A673 (cell line): ENCODE data around the gene KRTAP19-7. TPM values are rescaled to one million over a fixed set of nuclear protein-coding genes. Genes with fewer than 3 reads are reported as not detected.

ENCODE experiments used
- Bru-seq: library from RNA; stranded (reverse); fragments of 400-500 nt; gene quantifications from one replicate; lab custom pipeline; 2021; lab: Mats Ljungman, UMichigan
- BruChase-seq, 2 experiments: library from RNA; stranded (reverse); fragments of 400-500 nt; gene quantifications; one replicate each; lab custom pipeline; 2021; lab: Mats Ljungman, UMichigan
- BruUV-seq: library from RNA; stranded (reverse); fragments of 400-500 nt; replicated peaks from 2 replicates; lab custom pipeline; 2021; lab: Mats Ljungman, UMichigan
- CTCF ChIA-PET: fragments of 300-600 bp; sonication (Branson Sonifier 250); formaldehyde crosslinking; loops from one replicate; lab custom pipeline; 2022; ENCODE audit warnings: antibody characterized with exemption; lab: Charles Lee
- POLR2A ChIA-PET: fragments of 300-600 bp; sonication (Branson Sonifier 250); formaldehyde crosslinking; loops from one replicate; lab custom pipeline; 2022; ENCODE audit warnings: antibody characterized with exemption; ENCODE audit not compliant: low non-redundant PET; lab: Charles Lee
- DNase-seq: peaks from one replicate; pipeline ENCODE4 v3.0.0-alpha.2; 2015; ENCODE audit warnings: low spot score
- H3K27ac ChIP-seq: fragments of 200-600 bp; sonication (generic); 2 replicates; pipeline ENCODE4 v1.5.1; 2016; ENCODE audit warnings: mixed run types, low read depth, mild to moderate bottlenecking, mixed read lengths, antibody characterized with exemption, low read length; ENCODE audit not compliant: poor library complexity, severe bottlenecking
- H3K27me3 ChIP-seq: fragments of 200-600 bp; sonication (generic); replicated peaks from 2 replicates; pipeline ENCODE4 v1.6.1; 2017; ENCODE audit warnings: mixed run types, low read depth, mild to moderate bottlenecking, mixed read lengths, antibody characterized with exemption, low read length; ENCODE audit not compliant: insufficient read depth, poor library complexity
- H3K36me3 ChIP-seq: fragments of 200-600 bp; sonication (generic); 2 replicates; pipeline ENCODE4 v1.6.1; 2016; ENCODE audit warnings: mixed run types, mild to moderate bottlenecking, mixed read lengths, antibody characterized with exemption, low read length; ENCODE audit not compliant: insufficient read depth, poor library complexity, severe bottlenecking
- H3K4me1 ChIP-seq: fragments of 200-600 bp; sonication (generic); 2 replicates; pipeline ENCODE4 v1.6.1; 2017; ENCODE audit warnings: mixed run types, mild to moderate bottlenecking, mixed read lengths, antibody characterized with exemption, low read length; ENCODE audit not compliant: insufficient read depth, poor library complexity, severe bottlenecking
- H3K4me3 ChIP-seq: fragments of 200-600 bp; sonication (generic); 2 replicates; pipeline ENCODE4 v1.5.1; 2016; ENCODE audit warnings: low read depth, mixed run types, mild to moderate bottlenecking, mixed read lengths, low read length; ENCODE audit not compliant: poor library complexity, severe bottlenecking
- H3K9me3 ChIP-seq: fragments of 200-600 bp; sonication (generic); 2 replicates; pipeline ENCODE4 v1.6.1; 2016; ENCODE audit warnings: mixed run types, low read depth, mild to moderate bottlenecking, mixed read lengths, antibody characterized with exemption, low read length; ENCODE audit not compliant: poor library complexity, severe bottlenecking
- CTCF ChIP-seq: fragments of 300-800, 200-600 bp; sonication (generic); conservative IDR thresholded peaks from 2 replicates; pipeline ENCODE4 v1.5.1; 2017; ENCODE audit warnings: low read depth, mild to moderate bottlenecking, antibody characterized with exemption, low read length, moderate library complexity, mixed read lengths
- EZH2 ChIP-seq: fragments of 200-600 bp; sonication (generic); IDR thresholded peaks from 2 replicates; pipeline ENCODE4 v1.6.1; 2017; ENCODE audit warnings: borderline replicate concordance, low read depth, mild to moderate bottlenecking, mixed read lengths, antibody characterized with exemption, low read length; ENCODE audit not compliant: poor library complexity, severe bottlenecking
- intact Hi-C: fragments of 100-400 bp; cut with micrococcal nuclease; formaldehyde crosslinking; loops from one replicate; pipeline ENCODE4 v1.10.0; 2022; ENCODE audit not compliant: unreplicated experiment
- long read RNA-seq: library from polyadenylated mRNA; stranded (forward); transcript quantifications from one replicate; pipeline ENCODE4 v2.0.0, GENCODE V29; 2022
- total RNA-seq: library from RNA; stranded (reverse); gene quantifications from 2 replicates; pipeline ENCODE4 v1.2.3, GENCODE V29; 2021

Gene KRTAP19-7
- not detected in 2 replicates for total RNA-seq
- Bru-seq, nascent RNA: not detected
- BruChase-seq, experiment 1, labeled RNA remaining after a 2-hour chase: not detected
- BruChase-seq, experiment 2, labeled RNA remaining after a 6-hour chase: not detected
- long read RNA-seq: 0 reads

- Histone ChIP-seq H3K4me3 (no peak within 1 kb of the TSS), H3K27me3 (no peaks in the 10 kb centered on the region), H3K27ac (no peak within 1 kb of the TSS), H3K9me3 (peaks cover 7% of the 10 kb centered on the region), H3K4me1 (no peaks in the 10 kb centered on the region), H3K36me3 (no peaks in the 10 kb centered on the region)
- ChIA-PET POLR2A (no interaction called here), CTCF (no interaction called here)
- TF ChIP-seq CTCF: no peak
- TF ChIP-seq EZH2: no peak
- DNase-seq: no peak
- intact Hi-C loops: no loop called here
- BruUV-seq: no TSS peak
Observed at GRCh38 chr21:30561264-30561895, at the start of gene KRTAP19-7. KRTAP19-7 (minus strand) TSS chr21:30561314; CDS start chr21:30561289, 25 bp downstream.

GRCh38 chr21:30605968-30606367, 44.9 kb upstream of the KRTAP19-7 start:
- no TSS peak for BruUV-seq
- intact Hi-C loops: no loop called here
- TF ChIP-seq CTCF (no peak), EZH2 (no peak)
- peaks cover 11% of the 10 kb centered on the region for H3K9me3 ChIP-seq
- ChIA-PET CTCF (no interaction called here), POLR2A (no interaction called here)
- DNase-seq: no peak
- H3K4me3 ChIP-seq: no peak overlapping the region
- H3K36me3 ChIP-seq: no peaks in the 10 kb centered on the region
- H3K27me3 ChIP-seq: no peaks in the 10 kb centered on the region
- H3K4me1 ChIP-seq: no peaks in the 10 kb centered on the region
- H3K27ac ChIP-seq: no peak overlapping the region

GRCh38 chr21:30600787-30601186, 39.7 kb upstream of the KRTAP19-7 start, which contains the start of gene KRTAP22-1:
KRTAP22-1 (plus strand) TSS chr21:30601087.
- H3K27ac ChIP-seq: no peak within 1 kb of the TSS
- H3K4me3 ChIP-seq: no peak within 1 kb of the TSS
- H3K27me3 ChIP-seq: no peaks in the 10 kb centered on the region
- POLR2A ChIA-PET: no interaction called here
- intact Hi-C loops: no loop called here
- no peaks in the 10 kb centered on the region for H3K4me1 ChIP-seq
- CTCF ChIA-PET: no interaction called here
- TF ChIP-seq EZH2 (no peak), CTCF (no peak)
- BruUV-seq: no TSS peak
- no peak for DNase-seq
- H3K36me3 ChIP-seq: no peaks in the 10 kb centered on the region
- H3K9me3 ChIP-seq: peaks cover 11% of the 10 kb centered on the region
